ENCODE results near the gene ADAMTS12. TPM values are rescaled to one million over a fixed set of nuclear protein-coding genes. Genes with fewer than 3 reads are reported as not detected.

ADAMTS12 gene
- total RNA-seq, 4 donors from 2014 or later, result 0.49 to 3.1 (median 2.5) TPM

- no peaks in the 10 kb centered on the region for H3K27me3 ChIP-seq
- ATAC-seq (no peak), DNase-seq (no peak)
- no peaks in the 10 kb centered on the region for H3K4me1 ChIP-seq
- H3K27ac ChIP-seq, result no peak overlapping the region
- no peaks in the 10 kb centered on the region for H3K9me3 ChIP-seq
- no peak overlapping the region for H3K4me3 ChIP-seq
- TF ChIP-seq CTCF (IDR thresholded peaks at IDR 0.05 in 4 of 5, conservative IDR thresholded peaks at IDR 0.05 in 1 of 5) (no peak), POLR2A (IDR thresholded peaks at IDR 0.05) (no peak)
- no peaks in the 10 kb centered on the region for H3K36me3 ChIP-seq
- in situ Hi-C loops (cut with MboI; ENCODE audit: low sequenced_read_pairs in 4 of 4), result no loop called here
- intact Hi-C loops (cut with DNase I; ENCODE audit: low total_unique reads), result no loop called here
These were observed 96.3 kb downstream of the ADAMTS12 start for GRCh38 chr5:33795496-33795895.

GRCh38 chr5:33794550-33795181 is 97.1 kb downstream of the ADAMTS12 start:
- Histone ChIP-seq H3K4me1 (no peaks in the 10 kb centered on the region), H3K9me3 (no peaks in the 10 kb centered on the region), H3K36me3 (no peaks in the 10 kb centered on the region), H3K27ac (no peak overlapping the region), H3K27me3 (no peaks in the 10 kb centered on the region), H3K4me3 (peak overlapping the region in 1 of 4 donors; percentile 17)
- ATAC-seq (no peak), DNase-seq (no peak)
- TF ChIP-seq CTCF (IDR thresholded peaks at IDR 0.05 in 4 of 5, conservative IDR thresholded peaks at IDR 0.05 in 1 of 5) (no peak), POLR2A (IDR thresholded peaks at IDR 0.05) (no peak)
- intact Hi-C loops (cut with DNase I; ENCODE audit: low total_unique reads) (no loop called here), in situ Hi-C loops (cut with MboI; ENCODE audit: low sequenced_read_pairs in 4 of 4) (no loop called here)

- TF ChIP-seq CTCF (IDR thresholded peaks at IDR 0.05 in 4 of 5, conservative IDR thresholded peaks at IDR 0.05 in 1 of 5), result no peak
- TF ChIP-seq POLR2A (IDR thresholded peaks at IDR 0.05), result no peak
- intact Hi-C loops (cut with DNase I; ENCODE audit: low total_unique reads), result no loop called here
- DNase-seq, result no peak
- in situ Hi-C loops (cut with MboI; ENCODE audit: low sequenced_read_pairs in 4 of 4), result no loop called here
- ATAC-seq, result no peak
- H3K27ac ChIP-seq, result peak overlapping the region; percentile 33 to 59 (median 44)
- H3K4me1 ChIP-seq, result peaks cover 0 to 6% of the 10 kb centered on the region in 2 donors
- H3K36me3 ChIP-seq, result no peaks in the 10 kb centered on the region
- peak overlapping the region in 2 of 4 donors; percentile 15 to 17 for H3K4me3 ChIP-seq
- H3K9me3 ChIP-seq, result no peaks in the 10 kb centered on the region
- no peaks in the 10 kb centered on the region for H3K27me3 ChIP-seq
These were observed 97.8 kb downstream of the ADAMTS12 start for GRCh38 chr5:33793836-33794549.

DNA sequence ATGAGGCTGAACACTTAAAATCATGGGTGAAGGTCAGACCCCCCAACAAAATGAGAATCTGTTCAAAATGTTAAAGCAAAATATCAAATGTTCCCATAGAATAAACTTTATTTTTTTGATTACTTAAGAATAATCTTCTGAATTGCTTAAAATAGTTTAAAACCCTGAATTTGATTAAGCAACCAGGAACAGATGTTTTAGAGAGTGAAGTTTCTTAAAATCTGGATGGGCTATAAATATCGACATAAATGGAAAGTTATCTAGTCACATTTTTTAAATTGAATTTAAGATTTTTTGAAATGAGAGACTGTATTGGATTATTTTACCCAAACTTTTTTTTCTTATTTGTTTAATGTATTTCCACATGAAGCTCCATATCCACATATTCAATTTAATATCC is 98.5 kb downstream of the ADAMTS12 start:
- H3K27me3 ChIP-seq, result no peaks in the 10 kb centered on the region
- ATAC-seq, result no peak
- H3K27ac ChIP-seq, result peak overlapping the region in 3 of 4 donors; percentile 23 to 59 (median 54)
- no peak for DNase-seq
- in situ Hi-C loops (cut with MboI; ENCODE audit: low sequenced_read_pairs in 4 of 4), result no loop called here
- no peaks in the 10 kb centered on the region for H3K36me3 ChIP-seq
- H3K4me1 ChIP-seq, result peaks cover 0 to 8% of the 10 kb centered on the region in 2 donors
- intact Hi-C loops (cut with DNase I; ENCODE audit: low total_unique reads), result no loop called here
- no peak for TF ChIP-seq POLR2A (IDR thresholded peaks at IDR 0.05)
- no peak for TF ChIP-seq CTCF (IDR thresholded peaks at IDR 0.05 in 4 of 5, conservative IDR thresholded peaks at IDR 0.05 in 1 of 5)
- H3K9me3 ChIP-seq, result no peaks in the 10 kb centered on the region
- peak overlapping the region in 1 of 4 donors; percentile 15 for H3K4me3 ChIP-seq
